Left lung (tissue), 10 donors: ENCODE data around the gene TLK1. TPM values are rescaled to one million over a fixed set of nuclear protein-coding genes. Genes with fewer than 3 reads are reported as not detected.
"Not testable (repeated sequence)": the region's sequence is repeated elsewhere in the genome, so short reads cannot be mapped to it uniquely, and the experiment has no call there.

Experiments used
- ATAC-seq: fragments of 200-7000 bp; cut with Tn5 transposase; one replicate; pipeline ENCODE4 v1.9.1; 2020; ENCODE audit warnings: moderate library complexity
- DNase-seq, 4 donors: peaks; one replicate each; pipeline ENCODE4 v3.0.0-alpha.2; 2013 to 2020
- H3K27ac ChIP-seq, 2 donors: fragments of 200-600 bp; sonication (generic) in 1 of 2; one replicate each; pipeline versions ENCODE4 v1.5.0 to v1.8.0; 2020 to 2021
- H3K27me3 ChIP-seq, 2 donors: fragments of 200-600 bp; sonication (generic) in 1 of 2; one replicate each; pipeline versions ENCODE4 v1.5.0 to v1.8.0; 2020 to 2021
- H3K36me3 ChIP-seq, 2 donors: fragments of 200-600 bp; sonication (generic) in 1 of 2; one replicate each; pipeline versions ENCODE4 v1.5.0 to v1.8.0; 2020 to 2021
- H3K4me1 ChIP-seq, 2 donors: fragments of 200-600 bp; one replicate each; pipeline ENCODE4 v1.8.0; 2021
- H3K4me3 ChIP-seq, 2 donors: fragments of 200-600 bp; sonication (generic) in 1 of 2; one replicate each; pipeline versions ENCODE4 v1.5.0 to v1.8.0; 2020 to 2021; ENCODE audit warnings: mild to moderate bottlenecking in 1 of 2
- H3K9me3 ChIP-seq, 2 donors: fragments of 200-600 bp; sonication (generic) in 1 of 2; one replicate each; pipeline versions ENCODE4 v1.5.0 to v1.8.0; 2020 to 2021
- CTCF ChIP-seq, 2 donors: fragments of 200-600 bp; sonication (generic) in 1 of 2; IDR thresholded peaks; one replicate each; pipeline versions ENCODE4 v1.5.0 to v1.8.0; 2021; ENCODE audit warnings: antibody characterized with exemption in 2 of 2
- intact Hi-C, 2 donors: fragments of 100-400 bp; cut with DNase I; formaldehyde crosslinking; loops; one replicate each; pipeline versions ENCODE4 v1.11.2 to v1.14.2; 2022
- polyA plus RNA-seq, 6 donors: library from polyadenylated mRNA; unstranded; fragments of 120-200 nt; gene quantifications; one replicate each; pipeline ENCODE4 v1.2.1, GENCODE V29; 2013; ENCODE audit not compliant: insufficient read length in 6 of 6
- total RNA-seq, 2 donors: library from RNA; stranded (reverse); fragmentation: NEBNext Ultra II Directional; extraction: Animal tissue kit (Norgen Biotek cat#: 25700); gene quantifications; one replicate each; pipeline ENCODE4 v1.2.1, GENCODE V29; 2021
- donor health status: DM: no; HTN: yes; CAD: no.
- donor health status: DM: no; HTN: no; CAD: no.

Gene TLK1
- total and polyA plus RNA-seq, 8 donors: 35.3 to 49.8 (median 40.4) TPM

GRCh38 chr2:171098607-171099006 lies 62.1 kb downstream of the TLK1 start:
- no peak for ATAC-seq
- no peaks in the 10 kb centered on the region for H3K27me3 ChIP-seq
- intact Hi-C loops: no loop called here
- no peak for TF ChIP-seq CTCF (IDR thresholded peaks at IDR 0.05)
- peaks cover 0 to 30% of the 10 kb centered on the region in 2 donors for H3K9me3 ChIP-seq
- H3K36me3 ChIP-seq: no peaks in the 10 kb centered on the region
- no peak for DNase-seq
- H3K4me3 ChIP-seq: no peak overlapping the region
- H3K4me1 ChIP-seq: no peaks in the 10 kb centered on the region
- H3K27ac ChIP-seq: no peak overlapping the region

GRCh38 chr2:171095014-171095582 lies 65.6 kb downstream of the TLK1 start:
- H3K4me3 ChIP-seq: no peak overlapping the region
- DNase-seq: no peak
- H3K9me3 ChIP-seq: peaks cover 0 to 25% of the 10 kb centered on the region in 2 donors
- intact Hi-C loops: no loop called here
- no peaks in the 10 kb centered on the region for H3K27me3 ChIP-seq
- no peaks in the 10 kb centered on the region for H3K4me1 ChIP-seq
- H3K36me3 ChIP-seq: no peaks in the 10 kb centered on the region
- ATAC-seq: no peak
- no peak for TF ChIP-seq CTCF (IDR thresholded peaks at IDR 0.05)
- H3K27ac ChIP-seq: no peak overlapping the region

- H3K27ac ChIP-seq, intact Hi-C loops, ATAC-seq, H3K36me3 ChIP-seq, H3K4me1 ChIP-seq, H3K4me3 ChIP-seq, DNase-seq, H3K9me3 ChIP-seq, H3K27me3 ChIP-seq: not testable (repeated sequence)
Measured at GRCh38 chr2:171091517-171091916, 69.2 kb downstream of the TLK1 start.

- Histone ChIP-seq H3K9me3 (no peaks in the 10 kb centered on the region), H3K4me1 (peaks cover 0 to 11% of the 10 kb centered on the region in 2 donors), H3K36me3 (no peaks in the 10 kb centered on the region), H3K4me3 (no peak overlapping the region), H3K27ac (no peak overlapping the region), H3K27me3 (no peaks in the 10 kb centered on the region)
- intact Hi-C loops: no loop called here
- ATAC-seq: no peak
- TF ChIP-seq CTCF (IDR thresholded peaks at IDR 0.05): no peak
- no peak for DNase-seq
Measured at GRCh38 chr2:171089489-171089888, 71.2 kb downstream of the TLK1 start.

- Histone ChIP-seq H3K27ac (no peak overlapping the region), H3K4me3 (no peak overlapping the region), H3K36me3 (no peaks in the 10 kb centered on the region), H3K4me1 (peaks cover 0 to 11% of the 10 kb centered on the region in 2 donors), H3K27me3 (no peaks in the 10 kb centered on the region), H3K9me3 (no peaks in the 10 kb centered on the region)
- ATAC-seq (no peak), DNase-seq (no peak)
- intact Hi-C loops: no loop called here
- TF ChIP-seq CTCF (IDR thresholded peaks at IDR 0.05): no peak
Measured at GRCh38 chr2:171088057-171088834, 72.4 kb downstream of the TLK1 start.
